Measurements from ENCODE around the gene PTPRT.

The PTPRT gene

GRCh38 chr20:42587427-42587826, 602.3 kb downstream of the PTPRT start:
- in situ Hi-C loops (cut with MboI; ENCODE audit: low sequenced_read_pairs) = no loop called here

GRCh38 chr20:42581311-42581710, 608.4 kb downstream of the PTPRT start:
- in situ Hi-C loops (cut with MboI; ENCODE audit: low sequenced_read_pairs) = no loop called here

GRCh38 chr20:42576167-42576566, 613.5 kb downstream of the PTPRT start:
- in situ Hi-C loops (cut with MboI; ENCODE audit: low sequenced_read_pairs) = no loop called here

GRCh38 chr20:42572320-42573016, 617.2 kb downstream of the PTPRT start:
- in situ Hi-C loops (cut with MboI; ENCODE audit: low sequenced_read_pairs) = no loop called here

GRCh38 chr20:42567409-42567808, 622.3 kb downstream of the PTPRT start:
- in situ Hi-C loops (cut with MboI; ENCODE audit: low sequenced_read_pairs) = no loop called here

GRCh38 chr20:42565235-42565995, 624.3 kb downstream of the PTPRT start:
- in situ Hi-C loops (cut with MboI; ENCODE audit: low sequenced_read_pairs) = no loop called here

- in situ Hi-C loops (cut with MboI; ENCODE audit: low sequenced_read_pairs) = no loop called here
Observed at GRCh38 chr20:42559665-42560064, 630.0 kb downstream of the PTPRT start.

GRCh38 chr20:42556575-42556974, 633.1 kb downstream of the PTPRT start:
- in situ Hi-C loops (cut with MboI; ENCODE audit: low sequenced_read_pairs) = no loop called here

- in situ Hi-C loops (cut with MboI; ENCODE audit: low sequenced_read_pairs) = no loop called here
Observed at GRCh38 chr20:42553374-42553773, 636.3 kb downstream of the PTPRT start.

GRCh38 chr20:42549496-42549895, 640.2 kb downstream of the PTPRT start:
- in situ Hi-C loops (cut with MboI; ENCODE audit: low sequenced_read_pairs) = no loop called here

GRCh38 chr20:42544926-42545325, 644.8 kb downstream of the PTPRT start:
- in situ Hi-C loops (cut with MboI; ENCODE audit: low sequenced_read_pairs) = no loop called here

- in situ Hi-C loops (cut with MboI; ENCODE audit: low sequenced_read_pairs) = no loop called here
Observed at GRCh38 chr20:42532831-42533230, 656.9 kb downstream of the PTPRT start.

GRCh38 chr20:42531508-42531961, 658.2 kb downstream of the PTPRT start:
- in situ Hi-C loops (cut with MboI; ENCODE audit: low sequenced_read_pairs) = no loop called here

- in situ Hi-C loops (cut with MboI; ENCODE audit: low sequenced_read_pairs) = no loop called here
Observed at GRCh38 chr20:42530855-42531448, 658.8 kb downstream of the PTPRT start.

- in situ Hi-C loops (cut with MboI; ENCODE audit: low sequenced_read_pairs) = no loop called here
Observed at GRCh38 chr20:42530191-42530590, 659.5 kb downstream of the PTPRT start.

- in situ Hi-C loops (cut with MboI; ENCODE audit: low sequenced_read_pairs) = no loop called here
Observed at GRCh38 chr20:42524058-42524457, 665.6 kb downstream of the PTPRT start.

GRCh38 chr20:42516692-42517091, 673.0 kb downstream of the PTPRT start:
- in situ Hi-C loops (cut with MboI; ENCODE audit: low sequenced_read_pairs) = no loop called here

- in situ Hi-C loops (cut with MboI; ENCODE audit: low sequenced_read_pairs) = no loop called here
Observed at GRCh38 chr20:42510686-42511085, 679.0 kb downstream of the PTPRT start.

GRCh38 chr20:42507874-42508273, 681.8 kb downstream of the PTPRT start:
- in situ Hi-C loops (cut with MboI; ENCODE audit: low sequenced_read_pairs) = no loop called here

- in situ Hi-C loops (cut with MboI; ENCODE audit: low sequenced_read_pairs) = no loop called here
Observed at GRCh38 chr20:42506397-42506796, 683.3 kb downstream of the PTPRT start.

- in situ Hi-C loops (cut with MboI; ENCODE audit: low sequenced_read_pairs) = no loop called here
Observed at GRCh38 chr20:42502591-42502990, 687.1 kb downstream of the PTPRT start.

- in situ Hi-C loops (cut with MboI; ENCODE audit: low sequenced_read_pairs) = no loop called here
Observed at GRCh38 chr20:42496595-42496994, 693.1 kb downstream of the PTPRT start.
